K562 (cell line): ENCODE results near the gene USP37. TPM values are rescaled to one million over a fixed set of nuclear protein-coding genes. Genes with fewer than 3 reads are reported as not detected.
A peak's percentile ranks its signal among the peaks of the same experiment; 100 is the strongest.

Experiments used
- HDAC1 ChIP-seq, 2 experiments: fragments of 450-650 bp; IDR thresholded peaks; 2 replicates each; pipeline ENCODE4 v1.6.1; 2016 to 2017; ENCODE audit warnings: inconsistent platforms in 1 of 2, mild to moderate bottlenecking in 1 of 2, moderate library complexity in 1 of 2
- KAT2B ChIP-seq: IDR thresholded peaks from one replicate; pipeline ENCODE4 v1.6.1; 2012; ENCODE audit warnings: low read depth, mild to moderate bottlenecking, control low read depth, inconsistent platforms, low read length, moderate library complexity
- KLF6 ChIP-seq: fragments of 250-450 bp; sonication (Bioruptor Pico); IDR thresholded peaks from 2 replicates; pipeline ENCODE4 v1.4.0; 2020; ENCODE audit warnings: mild to moderate bottlenecking, moderate library complexity, borderline replicate concordance
- NR2C2 ChIP-seq, 2 experiments: fragments of 200-800 bp in 1 of 2; sonication (Bioruptor generic) in 1 of 2; sonication (generic) in 1 of 2; formaldehyde crosslinking in 1 of 2; IDR thresholded peaks; 2 replicates each; pipeline versions ENCODE4 v1.6.1 to v1.8.0; 2016 to 2022; ENCODE audit warnings: mild to moderate bottlenecking in 1 of 2, missing compliant biosample characterization in 1 of 2, missing genetic modification characterization in 1 of 2, missing genetic modification reagents in 1 of 2
- ZNF384 ChIP-seq: IDR thresholded peaks from 2 replicates; pipeline ENCODE4 v1.6.1; 2012; ENCODE audit warnings: low read depth, low read length, improper control_type of control experiment
- polyA plus RNA-seq, 8 experiments: library from polyadenylated mRNA; depleted of rRNA in 4 of 8; stranded (reverse) in 5 of 8; unstranded in 3 of 8; fragments of >200 nt; fragmentation: Nextera tagmentation in 2 of 8; fragmentation: Illumina TruSeq in 1 of 8; extraction: Ambion mirVana in 2 of 8; extraction: Trizol in 1 of 8; gene quantifications; 2 replicates each; pipeline versions ENCODE4 v1.2.1 to v1.2.3, GENCODE V29; 2011 to 2014; ENCODE audit warnings: inconsistent platforms in 1 of 8, missing spikeins in 1 of 8
- total RNA-seq, 7 experiments: library from RNA; depleted of rRNA in 6 of 7; stranded (reverse); fragments of >200 nt in 6 of 7; fragmentation: Illumina TruSeq in 2 of 7; extraction: Trizol in 2 of 7; gene quantifications; 2 replicates each; pipeline versions ENCODE4 v1.2.1 to v1.2.3, GENCODE V29; 2011 to 2021; ENCODE audit warnings: low replicate concordance in 1 of 7
- TF ChIP-seq, protein P1 (sequence below): fragments of 450-650 bp; IDR thresholded peaks from 2 replicates; pipeline ENCODE4 v1.6.1; 2018; ENCODE audit not compliant: partially characterized antibody

Gene USP37
- total and polyA plus RNA-seq, 9 of the 15 experiments (the other 6 are each of a cell fraction or from before 2014, with no cell fraction given): 2.0 to 14.2 (median 8.5) TPM

DNA sequence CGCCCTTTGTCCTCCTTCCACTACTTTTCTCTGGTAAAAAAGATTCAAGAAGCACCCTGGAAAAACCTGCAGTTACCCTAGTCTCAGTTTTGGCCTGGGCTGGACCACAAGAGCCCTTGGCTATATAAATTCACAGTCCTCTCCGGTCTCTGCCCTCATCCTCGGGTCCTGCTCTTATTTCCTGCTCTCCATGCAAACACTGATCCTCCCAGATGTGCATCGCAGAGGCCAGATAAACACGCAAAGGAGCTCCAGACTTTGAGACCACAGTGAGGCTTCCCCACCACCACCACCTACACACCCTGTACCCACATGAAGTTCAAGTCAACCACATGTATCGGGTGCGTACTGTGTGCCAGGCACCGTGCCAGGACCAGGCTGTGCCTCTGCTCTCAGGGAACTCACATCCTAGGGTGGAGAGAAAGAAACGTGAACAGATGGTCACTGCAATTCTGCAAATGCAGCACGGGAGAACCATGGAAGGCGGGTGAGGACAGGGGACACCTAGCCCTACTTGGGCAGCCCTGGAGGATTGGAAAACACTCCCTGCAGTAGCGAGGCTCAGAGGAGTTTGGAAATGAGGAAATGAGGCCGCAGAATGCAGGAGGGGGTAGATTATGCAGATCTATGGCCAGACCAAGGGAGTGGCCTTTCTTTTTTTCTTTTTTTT, 161.1 kb downstream of the USP37 start (continued):
- TF ChIP-seq, protein P1, sequence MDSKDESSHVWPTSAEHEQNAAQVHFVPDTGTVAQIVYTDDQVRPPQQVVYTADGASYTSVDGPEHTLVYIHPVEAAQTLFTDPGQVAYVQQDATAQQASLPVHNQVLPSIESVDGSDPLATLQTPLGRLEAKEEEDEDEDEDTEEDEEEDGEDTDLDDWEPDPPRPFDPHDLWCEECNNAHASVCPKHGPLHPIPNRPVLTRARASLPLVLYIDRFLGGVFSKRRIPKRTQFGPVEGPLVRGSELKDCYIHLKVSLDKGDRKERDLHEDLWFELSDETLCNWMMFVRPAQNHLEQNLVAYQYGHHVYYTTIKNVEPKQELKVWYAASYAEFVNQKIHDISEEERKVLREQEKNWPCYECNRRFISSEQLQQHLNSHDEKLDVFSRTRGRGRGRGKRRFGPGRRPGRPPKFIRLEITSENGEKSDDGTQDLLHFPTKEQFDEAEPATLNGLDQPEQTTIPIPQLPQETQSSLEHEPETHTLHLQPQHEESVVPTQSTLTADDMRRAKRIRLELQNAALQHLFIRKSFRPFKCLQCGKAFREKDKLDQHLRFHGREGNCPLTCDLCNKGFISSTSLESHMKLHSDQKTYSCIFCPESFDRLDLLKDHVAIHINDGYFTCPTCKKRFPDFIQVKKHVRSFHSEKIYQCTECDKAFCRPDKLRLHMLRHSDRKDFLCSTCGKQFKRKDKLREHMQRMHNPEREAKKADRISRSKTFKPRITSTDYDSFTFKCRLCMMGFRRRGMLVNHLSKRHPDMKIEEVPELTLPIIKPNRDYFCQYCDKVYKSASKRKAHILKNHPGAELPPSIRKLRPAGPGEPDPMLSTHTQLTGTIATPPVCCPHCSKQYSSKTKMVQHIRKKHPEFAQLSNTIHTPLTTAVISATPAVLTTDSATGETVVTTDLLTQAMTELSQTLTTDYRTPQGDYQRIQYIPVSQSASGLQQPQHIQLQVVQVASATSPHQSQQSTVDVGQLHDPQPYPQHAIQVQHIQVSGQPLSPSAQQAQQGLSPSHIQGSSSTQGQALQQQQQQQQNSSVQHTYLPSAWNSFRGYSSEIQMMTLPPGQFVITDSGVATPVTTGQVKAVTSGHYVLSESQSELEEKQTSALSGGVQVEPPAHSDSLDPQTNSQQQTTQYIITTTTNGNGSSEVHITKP: no peak
- TF ChIP-seq NR2C2 (CRISPR knock-in tag; IDR thresholded peaks at IDR 0.05) (no peak), NR2C2 (tag; IDR thresholded peaks at IDR 0.05) (no peak; the same call in 1 of the 2 replicates), KAT2B (no peak), KLF6 (CRISPR knock-in tag) (no peak), ZNF384 (peak; percentile 90), HDAC1 (IDR thresholded peaks at IDR 0.05) (peak in 1 of 2 experiments; percentile 23; a peak in 1 of 4 replicates)
